HG03457 (cell line): ENCODE data around the gene RPL39L.
"Not testable (repeated sequence)": the region's sequence is repeated elsewhere in the genome, so short reads cannot be mapped to it uniquely, and the experiment has no call there.

Experiments
- ATAC-seq: cut with Tn5 transposase; IDR thresholded peaks from one replicate; pipeline ENCODE4 v1.9.1; 2021; ENCODE audit warnings: moderate number of reproducible peaks; ENCODE audit not compliant: unreplicated experiment

The RPL39L gene

DNA sequence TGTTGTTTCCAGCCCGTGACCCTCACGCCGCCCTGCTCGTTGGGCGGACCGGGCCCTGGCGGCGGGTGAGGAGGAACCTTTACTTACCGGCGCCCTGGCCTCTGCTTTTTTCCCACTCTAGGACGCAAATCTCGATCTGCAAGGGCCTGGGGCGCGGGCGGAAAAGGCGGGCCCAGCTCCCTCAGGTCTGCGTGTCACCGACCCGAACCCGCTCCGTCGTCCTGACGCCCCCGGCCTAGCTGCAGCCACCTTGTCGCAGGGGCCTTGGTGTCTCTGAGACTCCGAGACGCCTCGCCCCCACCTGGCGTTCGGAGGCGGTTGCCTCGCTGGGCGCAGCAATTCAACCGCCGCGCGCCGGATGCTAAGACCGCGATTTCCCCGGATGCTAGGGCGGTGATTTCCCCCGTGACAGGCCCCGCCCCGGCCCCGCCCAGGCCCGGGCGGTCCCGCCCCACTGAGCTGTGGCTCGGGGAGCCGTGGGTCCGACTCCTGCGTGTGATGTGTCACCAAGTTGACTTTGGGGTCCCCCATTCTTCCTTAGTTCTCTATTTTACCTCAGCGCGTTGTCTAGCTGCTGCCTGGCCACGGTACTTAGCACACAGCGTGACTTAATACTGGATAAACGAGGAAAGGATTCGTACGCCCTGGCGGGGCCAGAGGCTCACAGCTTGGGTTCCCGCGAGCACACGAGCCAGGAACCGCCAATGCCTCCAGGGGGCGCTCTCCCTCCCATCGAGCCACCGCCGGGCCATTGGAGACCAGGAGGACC, at the start of gene RPL39L:
Gene RPL39L (minus strand): TSS at position 371 of the 769 bp plus-strand sequence. CDS start 18,196 bp downstream, outside the sequence.
- ATAC-seq, result peak; percentile 94

DNA sequence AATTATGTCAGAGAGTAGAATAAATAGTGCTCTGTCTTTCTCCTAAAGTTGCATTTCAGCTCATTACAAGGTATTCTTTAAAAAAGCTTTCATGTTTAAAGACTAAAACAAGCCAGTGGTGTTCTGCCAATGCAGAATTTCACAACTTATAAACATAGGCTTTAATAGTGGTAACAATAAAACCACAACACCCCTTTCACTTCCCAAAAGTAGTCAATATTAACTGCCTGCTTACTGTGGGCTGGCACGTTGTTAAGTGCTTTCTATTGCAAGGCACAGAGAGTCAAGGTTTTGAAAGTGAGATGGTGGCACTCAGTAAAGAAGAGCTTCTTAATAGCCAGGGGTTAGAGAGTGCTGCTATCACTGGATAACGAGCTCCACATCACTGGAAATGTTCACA, 49.6 kb upstream of the RPL39L start:
- no peak for ATAC-seq

DNA sequence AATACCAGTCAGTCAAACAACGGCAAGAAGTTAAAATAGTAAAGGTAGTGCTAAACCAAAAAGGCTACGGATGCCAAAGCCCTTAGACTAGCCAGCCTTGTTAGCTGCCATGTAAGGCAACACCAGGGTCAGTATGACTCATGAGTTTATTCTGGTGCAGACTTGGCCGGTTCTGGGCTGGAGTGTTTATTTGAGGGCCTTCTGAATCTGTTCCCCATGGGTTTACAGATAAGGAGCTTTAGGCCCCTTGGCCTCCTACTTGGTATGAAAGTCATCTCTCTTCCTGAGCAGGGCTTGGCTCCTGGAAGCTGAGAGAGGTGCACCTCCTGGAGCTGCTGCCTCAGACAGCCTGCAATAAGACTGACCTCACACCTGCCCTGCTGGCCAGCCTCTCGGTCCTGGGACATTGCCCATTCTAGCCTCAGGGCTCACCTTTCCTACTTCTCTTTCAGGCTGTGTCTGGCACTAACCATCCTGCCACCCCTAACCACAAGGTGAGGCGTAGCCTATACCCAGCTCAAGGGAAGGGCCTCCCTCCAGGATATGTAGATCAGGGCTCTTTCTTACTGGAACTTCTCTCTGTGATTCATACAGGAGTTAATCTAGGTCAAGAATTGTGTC, 47.6 kb upstream of the RPL39L start:
- no peak for ATAC-seq

DNA sequence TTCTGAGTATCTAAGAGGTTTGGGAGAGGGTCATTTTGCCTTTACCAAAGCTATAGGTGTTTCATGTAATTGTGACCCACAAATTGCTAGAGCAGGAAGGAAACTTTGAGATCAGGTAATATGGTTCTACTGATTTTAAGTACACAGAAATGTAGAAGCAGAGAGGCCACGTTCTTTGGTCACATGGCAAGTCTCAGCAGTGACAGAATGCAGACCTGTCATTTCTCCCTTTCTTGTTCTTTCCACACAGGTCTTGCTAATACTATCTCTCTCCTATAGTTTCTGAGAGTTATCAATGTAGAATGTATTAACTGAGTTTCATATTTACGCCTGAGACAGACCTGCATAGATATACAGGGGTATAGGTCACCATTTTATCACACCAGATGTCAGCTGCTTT, 47.1 kb upstream of the RPL39L start:
- no peak for ATAC-seq

DNA sequence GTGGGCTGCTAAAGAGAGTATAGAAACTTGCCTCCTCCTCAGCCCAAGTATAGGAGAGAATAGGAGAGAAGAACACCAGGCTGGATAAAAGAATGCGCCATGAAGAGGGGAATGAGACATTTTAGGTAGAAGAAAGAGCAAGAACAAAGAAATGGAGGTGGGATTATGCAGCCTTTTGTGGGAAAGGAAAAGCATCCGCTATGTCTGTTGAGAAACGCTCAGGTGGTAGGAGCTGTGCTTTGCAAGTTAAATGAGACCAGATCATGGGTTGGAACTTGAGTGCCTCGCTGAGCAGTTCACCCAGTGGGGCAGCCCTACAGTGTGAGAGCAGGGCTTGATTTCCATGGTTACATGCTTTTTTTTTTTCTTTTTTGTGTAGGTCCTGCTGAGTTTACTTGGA, 46.5 kb upstream of the RPL39L start:
- no peak for ATAC-seq

DNA sequence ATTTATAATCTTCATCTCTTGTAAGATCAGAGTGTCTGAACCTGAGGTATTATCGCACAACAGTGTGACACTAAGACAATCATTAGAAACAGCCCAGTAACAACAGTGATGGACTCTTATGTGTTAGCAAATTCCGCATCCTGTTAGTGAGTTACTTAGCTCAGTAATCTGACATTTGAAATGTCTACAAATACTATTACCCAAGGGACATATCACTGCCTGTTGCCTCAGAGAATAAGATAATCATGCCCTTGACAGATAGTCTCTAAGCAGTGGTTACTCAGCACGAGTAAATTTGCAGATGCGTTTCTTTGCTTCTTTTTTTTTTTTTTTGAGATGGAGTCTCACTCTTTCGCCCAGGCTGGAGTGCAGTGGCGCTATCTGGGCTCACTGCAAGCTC, 44.6 kb upstream of the RPL39L start:
- ATAC-seq, result no peak

DNA sequence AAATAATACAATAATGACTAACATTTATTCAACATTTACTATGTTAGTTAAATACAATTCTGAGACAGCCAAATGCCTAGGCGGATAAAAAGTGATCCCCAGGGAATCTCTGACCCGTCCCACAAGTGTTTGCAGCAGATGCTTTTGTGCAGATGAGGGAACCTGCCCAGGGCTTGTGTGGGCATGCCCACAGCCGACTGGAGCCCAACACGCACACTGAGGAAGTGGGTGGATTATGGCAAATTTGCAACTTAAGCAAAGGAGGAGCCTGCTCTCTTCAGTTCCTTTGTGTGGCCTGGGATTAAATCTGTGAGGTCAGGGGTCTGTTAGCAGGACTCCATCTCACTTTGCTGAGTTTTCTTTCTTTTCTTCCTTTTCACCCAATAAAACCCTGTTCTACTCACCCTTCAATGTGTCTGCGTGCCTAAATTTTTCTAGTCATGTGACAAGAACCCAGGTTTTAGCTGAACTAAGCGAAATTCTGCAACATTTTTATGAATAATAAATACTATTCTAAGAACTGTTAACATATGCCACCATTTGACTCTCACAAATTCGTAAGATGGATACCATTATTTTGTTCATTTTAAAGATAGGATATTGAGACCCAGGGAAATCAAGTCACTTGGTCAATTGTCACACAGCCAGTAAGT, 44.0 kb upstream of the RPL39L start:
- ATAC-seq, result no peak

DNA sequence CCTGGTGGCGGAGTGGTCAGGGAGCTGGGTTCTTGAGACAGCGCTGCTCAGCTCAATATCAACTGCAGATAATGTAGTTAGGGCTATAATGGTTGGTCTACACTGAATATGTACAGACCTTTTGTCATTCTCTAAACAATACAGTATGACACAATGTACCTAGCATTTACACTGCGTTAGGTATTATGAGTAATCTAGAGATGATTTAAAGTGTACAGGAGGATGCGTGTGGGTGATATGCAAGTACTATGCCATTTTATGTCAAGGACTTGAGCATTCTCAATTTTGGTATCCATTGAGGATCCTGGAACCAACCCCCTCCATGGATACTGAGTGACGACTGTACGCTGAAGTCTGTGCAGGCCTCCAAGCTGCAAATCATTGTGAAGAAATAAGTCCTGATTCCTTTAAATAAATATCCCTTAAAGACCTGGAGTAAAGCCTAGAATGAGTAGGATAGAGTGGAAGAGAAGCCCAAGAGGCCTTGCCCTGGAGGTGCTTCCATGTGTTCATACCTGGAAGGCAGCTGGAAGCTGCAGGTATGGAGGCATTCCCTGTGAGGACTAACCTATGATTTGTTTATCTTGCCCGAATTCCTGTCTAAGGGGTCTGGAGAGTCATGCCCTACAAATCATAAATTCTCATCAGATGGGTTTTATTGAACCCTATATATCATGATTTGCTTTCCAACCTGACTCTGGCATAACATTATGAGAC, 42.3 kb upstream of the RPL39L start:
- ATAC-seq, result no peak

DNA sequence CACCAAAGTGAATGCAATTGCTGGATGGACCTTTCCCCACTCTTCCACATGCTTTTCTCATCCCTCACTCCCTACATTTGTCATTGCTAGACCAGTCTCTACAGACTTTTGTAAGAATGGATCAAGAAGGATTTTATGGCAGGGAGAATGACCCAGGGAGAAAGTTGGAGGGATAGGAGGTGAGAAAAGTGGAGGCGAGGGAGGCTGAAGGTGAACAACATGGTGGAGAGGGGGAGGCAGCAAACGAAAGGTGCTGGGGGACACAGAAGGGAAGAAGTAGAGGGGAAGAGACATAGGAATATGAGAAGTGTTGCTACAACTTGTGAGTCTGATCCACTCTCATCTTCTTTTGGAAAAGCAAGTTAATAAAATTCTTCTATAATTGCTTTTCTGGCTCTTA, 33.6 kb upstream of the RPL39L start:
- no peak for ATAC-seq

DNA sequence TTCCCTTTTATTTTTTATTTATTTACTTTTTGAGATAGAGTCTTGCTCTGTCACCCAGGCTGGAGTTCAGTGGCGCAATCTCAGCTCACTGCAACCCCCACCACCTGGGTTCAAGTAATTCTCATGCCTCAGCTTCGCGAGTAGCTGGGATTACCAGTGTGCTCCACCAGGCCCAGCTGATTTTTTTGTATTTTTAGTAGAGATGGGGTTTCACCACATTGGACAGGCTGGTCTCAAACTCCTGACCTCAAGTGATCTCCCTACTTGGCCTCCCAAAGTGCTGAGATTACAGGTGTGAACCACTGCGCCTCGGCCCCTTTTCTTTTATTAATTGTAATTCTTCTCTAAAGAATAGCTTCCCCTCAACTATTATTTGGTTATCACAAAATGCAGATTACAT, 31.6 kb upstream of the RPL39L start:
- ATAC-seq, result not testable (repeated sequence)

DNA sequence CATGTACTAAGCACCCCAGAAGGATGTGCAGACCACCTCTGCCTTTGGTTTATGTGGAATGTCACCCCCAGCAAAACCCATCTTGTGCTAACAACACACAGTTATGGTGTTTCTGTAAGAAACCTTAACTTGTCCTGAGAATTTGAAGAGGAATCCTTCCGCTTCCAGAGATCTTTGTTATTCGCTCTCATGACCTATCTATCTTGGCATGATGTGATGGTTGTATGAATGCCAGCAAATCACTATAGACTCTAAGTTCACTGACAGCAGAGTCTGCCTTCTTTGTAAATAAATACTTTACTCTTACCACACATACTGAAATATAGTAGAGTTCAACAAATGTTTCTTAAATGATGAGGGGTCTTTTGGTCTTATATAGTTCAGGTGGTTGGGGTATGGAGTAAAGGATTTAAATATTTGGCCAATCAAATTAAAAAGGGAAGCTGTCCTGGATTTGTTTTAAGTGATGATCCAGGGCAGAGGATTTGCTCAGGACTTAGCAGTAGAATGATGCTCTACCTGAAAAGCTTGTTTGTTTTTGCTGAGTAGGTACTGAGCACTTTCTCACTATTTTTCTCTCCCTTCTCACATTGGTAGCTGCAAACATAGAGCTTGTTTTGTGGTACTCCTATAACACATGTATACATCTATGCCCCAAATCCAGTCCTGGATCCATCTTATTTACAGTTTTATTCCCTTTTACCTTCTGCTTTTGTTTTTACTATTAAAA, 30.1 kb upstream of the RPL39L start:
- no peak for ATAC-seq

DNA sequence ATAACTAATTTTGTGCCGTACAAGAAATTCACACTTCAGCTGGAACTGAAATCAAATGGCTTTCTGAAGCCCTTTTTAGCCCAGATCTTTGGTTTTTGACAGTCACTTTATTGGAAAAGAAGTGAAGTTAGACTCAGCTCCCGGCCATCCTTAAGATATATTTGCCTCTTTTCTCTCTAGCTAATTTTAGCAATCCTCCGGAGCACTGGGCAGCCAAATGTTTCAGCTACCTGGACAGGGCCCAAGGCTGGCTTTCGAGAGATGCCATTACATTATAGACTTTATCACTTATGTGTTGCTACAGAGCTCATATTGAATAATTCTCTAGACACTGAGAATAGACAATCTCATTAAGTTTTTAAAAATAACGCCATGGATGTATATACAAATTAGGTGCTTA, 28.5 kb upstream of the RPL39L start:
- ATAC-seq, result no peak

DNA sequence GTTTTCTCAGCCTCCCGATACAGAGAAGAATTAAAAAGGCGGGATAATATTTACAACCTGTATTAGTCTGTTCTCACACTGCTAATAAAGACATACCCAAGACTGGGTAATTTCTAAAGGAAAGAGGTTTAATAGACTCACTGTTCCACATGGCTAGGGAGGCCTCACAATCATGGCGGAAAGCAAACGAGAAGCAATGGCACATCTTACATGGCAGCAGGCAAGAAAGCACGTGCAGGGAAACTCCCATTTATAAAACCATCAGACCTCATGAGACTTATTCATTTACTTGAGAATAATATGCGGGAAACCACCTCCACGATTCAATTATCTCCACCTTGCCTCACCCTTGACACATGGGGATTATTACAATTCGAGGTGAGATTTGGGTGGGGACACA, 27.5 kb upstream of the RPL39L start:
- no peak for ATAC-seq

DNA sequence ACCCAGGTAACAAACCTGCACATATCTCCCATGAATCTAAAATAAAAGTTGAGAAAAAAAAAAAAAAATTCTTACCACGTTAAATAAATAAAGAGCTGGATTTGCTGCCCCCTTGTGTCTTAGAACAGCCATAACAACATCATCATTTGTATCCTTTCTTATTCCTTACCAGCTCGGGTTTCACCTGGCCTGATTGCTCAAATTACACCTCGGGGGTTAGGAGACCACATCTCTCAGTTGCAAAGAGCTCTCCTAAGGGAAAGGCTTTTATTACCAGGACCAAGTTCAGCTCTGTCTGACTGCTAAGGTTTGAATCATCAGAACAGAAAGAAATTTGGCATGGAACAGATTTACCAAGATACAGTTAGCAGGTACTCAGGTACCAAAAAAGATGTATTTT, 25.8 kb upstream of the RPL39L start:
- ATAC-seq, result no peak

DNA sequence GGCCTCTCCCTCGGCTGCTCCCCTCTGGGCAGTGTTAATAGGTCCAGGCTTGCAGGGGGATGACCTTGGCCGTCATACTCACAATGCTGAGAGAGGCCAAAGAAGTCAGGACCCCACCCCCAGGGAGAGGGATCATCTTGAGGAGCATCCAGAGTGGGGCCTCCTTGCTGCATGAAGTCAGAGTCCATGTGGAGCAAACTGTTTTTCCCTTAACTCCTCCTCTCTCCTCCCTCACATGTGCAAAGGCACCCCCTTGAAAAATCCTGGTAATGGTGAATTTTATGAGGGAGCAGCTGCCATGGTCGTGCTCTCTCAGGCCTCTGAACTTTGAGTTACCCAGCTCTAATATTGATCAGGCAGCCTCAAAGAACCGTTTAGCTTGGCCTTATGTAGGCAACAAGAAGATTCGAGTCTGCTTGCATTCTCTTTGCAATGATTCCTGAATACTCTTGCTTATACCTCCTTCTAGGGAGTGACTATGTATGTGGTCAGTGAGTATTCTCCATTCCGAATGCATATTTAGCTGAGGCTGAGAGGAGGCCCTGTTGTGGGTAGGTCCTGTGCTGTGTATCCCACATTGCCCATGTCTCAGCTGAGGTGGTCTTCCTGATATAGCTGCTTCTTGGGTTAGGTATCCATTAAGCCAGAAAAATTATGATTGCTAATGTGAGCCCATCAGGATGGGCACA, 23.1 kb upstream of the RPL39L start:
- ATAC-seq, result no peak

DNA sequence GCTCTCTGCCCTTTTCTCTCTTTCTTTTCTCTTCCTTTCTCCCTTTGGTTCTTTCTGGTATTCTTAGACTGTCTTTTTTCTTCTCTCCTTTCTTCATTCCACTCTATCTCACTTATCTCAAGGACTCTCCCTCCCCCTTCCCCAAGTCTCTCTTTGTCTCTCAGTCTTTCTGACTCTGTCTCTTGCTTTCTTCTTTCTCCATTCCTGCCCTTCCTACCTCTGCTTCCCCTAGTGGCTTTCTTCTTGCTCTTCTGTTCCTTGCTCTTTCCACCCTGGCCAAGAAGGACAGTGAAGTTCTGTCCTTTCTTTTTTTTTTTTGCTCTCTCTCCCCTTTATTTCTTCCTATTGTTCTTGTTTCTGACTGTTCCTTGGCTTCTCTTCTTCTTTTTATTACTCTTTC, 22.3 kb upstream of the RPL39L start:
- no peak for ATAC-seq

DNA sequence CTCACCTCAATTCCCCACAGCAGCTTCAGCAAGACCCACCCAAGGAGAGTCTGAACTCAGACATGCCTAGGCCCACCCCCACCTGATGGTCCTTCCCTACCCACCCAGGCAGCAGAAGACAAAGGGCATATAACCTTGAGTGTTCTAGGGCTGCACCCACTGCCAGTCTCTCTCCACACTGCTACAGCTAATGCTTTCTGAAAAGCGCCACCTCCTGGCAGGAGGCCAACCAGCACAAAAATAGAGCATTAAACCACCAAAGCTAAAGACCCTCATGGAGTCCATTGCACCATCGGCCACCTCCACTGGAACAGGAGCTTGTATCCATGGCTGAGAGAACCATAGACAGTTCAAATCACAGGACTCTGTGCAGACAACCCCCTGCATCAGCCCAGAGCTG, 11.3 kb upstream of the RPL39L start:
- no peak for ATAC-seq

DNA sequence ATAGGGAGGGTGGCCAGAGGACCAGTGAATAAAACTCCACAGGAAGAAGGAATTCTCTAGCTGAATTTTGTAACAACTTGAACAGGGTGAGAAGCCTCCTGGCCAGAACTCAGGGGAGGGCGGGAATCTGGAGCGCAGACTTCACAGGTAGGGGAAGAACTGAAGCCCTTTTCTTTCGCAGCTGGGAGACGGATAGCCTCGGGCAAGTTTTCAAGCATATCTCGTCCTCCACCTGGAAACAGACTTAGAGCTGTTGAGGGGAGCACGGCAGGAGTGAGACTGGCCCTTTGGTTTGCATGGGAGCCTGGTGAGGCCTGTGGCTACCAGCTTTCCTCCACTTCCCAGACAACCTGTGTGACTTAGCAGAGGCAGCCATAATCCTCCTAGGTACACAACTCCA, 10.9 kb upstream of the RPL39L start:
- no peak for ATAC-seq

DNA sequence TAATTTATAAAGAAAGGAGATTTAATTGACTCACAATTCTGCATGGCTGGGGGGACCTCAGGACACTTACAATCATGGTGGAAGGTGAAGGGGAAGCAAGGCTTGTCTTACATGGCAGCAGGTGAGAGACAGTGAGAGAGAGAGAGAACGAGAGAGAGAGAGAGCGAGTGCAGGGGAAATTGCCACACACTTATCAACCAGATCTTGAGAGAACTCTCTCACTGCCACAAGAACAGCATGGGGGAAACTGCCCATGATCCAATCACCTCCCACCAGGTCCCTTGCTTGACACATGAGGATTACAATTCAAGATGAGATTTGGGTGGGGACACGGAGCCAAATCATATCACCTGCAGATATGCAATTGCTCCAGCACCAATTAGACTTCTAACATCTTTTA, 7.1 kb upstream of the RPL39L start:
- no peak for ATAC-seq

DNA sequence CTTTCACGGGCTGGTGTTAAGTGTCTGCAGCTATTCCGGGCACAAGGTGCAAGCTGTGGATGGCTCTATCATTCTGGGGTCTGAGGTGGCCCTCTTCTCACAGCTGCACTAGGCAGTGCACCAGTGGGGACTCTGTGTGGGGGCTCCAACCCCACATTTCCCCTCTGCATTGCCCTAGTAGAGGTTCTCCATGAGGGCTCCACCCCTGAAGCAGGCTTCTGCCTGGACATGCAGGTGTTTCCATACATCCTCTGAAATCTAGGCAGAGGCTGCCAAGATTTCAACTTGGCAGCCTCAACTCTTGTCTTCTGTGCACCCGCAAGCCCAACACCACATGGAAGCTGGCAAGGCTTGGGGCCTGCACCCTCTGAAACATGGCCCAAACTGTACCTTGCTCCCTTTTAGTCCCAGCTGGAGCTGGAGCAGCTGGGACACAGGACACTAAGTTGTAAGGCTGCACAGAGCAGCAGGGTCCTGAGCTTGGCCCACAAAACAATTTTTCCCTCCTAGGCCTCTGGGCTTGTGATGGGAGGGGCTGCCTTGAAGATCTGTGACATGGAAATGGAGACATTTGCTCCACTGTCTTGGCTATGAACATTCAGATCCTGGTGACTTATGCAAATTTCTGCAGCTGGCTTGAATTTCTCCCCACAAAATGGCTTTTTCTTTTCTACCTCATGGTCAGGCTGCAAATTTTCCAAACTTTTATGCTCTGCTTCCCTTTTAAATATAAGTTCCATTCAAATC, 6.0 kb upstream of the RPL39L start:
- no peak for ATAC-seq
